HG03520 (cell line): Measurements from ENCODE around the gene MMP24OS.
"Not testable (repeated sequence)": the region's sequence is repeated elsewhere in the genome, so short reads cannot be mapped to it uniquely, and the experiment has no call there.

Experiments
- ATAC-seq: cut with Tn5 transposase; IDR thresholded peaks from one replicate; pipeline ENCODE4 v1.9.1; 2021; ENCODE audit warnings: mild to moderate bottlenecking, moderate library complexity; ENCODE audit not compliant: unreplicated experiment

The MMP24OS gene

DNA sequence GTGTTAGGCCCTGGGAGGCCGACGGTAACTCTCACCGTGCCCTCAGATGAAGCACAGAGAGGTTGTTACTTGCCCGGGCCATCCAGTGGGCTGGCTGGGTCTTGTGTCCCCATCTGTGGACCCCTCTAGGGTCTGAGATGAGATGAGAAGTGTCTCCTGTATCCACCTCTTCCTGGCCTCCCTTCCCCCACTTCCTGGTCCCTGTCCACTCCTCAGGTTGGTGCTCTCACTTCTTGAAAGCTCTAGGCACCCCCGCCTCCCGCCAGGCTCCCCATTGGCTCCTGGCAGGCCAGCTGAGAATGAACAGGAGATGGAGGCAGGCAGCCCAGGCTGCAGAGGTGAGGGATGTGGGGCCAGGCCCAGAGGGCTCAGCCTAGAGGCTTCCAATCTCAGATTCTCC, 1.5 kb downstream of the MMP24OS start:
- no peak for ATAC-seq

DNA sequence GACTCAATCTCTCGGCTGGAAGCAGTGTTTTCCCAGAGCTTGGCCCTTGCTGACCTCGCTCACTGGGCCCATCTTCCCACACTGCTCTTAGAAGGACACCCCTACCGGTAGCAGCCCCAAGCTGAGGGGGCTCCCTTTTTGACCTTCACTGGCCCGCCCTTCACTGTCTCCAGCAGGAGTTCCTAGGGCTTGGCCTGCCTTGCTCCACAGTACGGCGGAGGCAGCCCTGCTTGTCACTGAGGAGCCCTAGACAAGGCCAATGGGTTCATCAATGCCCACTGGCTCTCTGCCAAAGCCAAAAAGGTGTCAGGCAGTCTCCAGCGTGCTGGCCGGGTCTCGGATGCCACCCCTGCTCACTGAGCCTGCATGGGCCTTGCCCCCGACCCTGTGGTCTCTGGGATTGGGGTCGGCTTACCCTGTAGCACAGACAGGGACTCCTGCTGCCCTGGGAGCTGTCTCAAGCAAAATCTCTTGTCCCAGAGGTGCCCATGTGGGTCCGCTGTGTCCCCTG, 2.1 kb downstream of the MMP24OS start:
- no peak for ATAC-seq

DNA sequence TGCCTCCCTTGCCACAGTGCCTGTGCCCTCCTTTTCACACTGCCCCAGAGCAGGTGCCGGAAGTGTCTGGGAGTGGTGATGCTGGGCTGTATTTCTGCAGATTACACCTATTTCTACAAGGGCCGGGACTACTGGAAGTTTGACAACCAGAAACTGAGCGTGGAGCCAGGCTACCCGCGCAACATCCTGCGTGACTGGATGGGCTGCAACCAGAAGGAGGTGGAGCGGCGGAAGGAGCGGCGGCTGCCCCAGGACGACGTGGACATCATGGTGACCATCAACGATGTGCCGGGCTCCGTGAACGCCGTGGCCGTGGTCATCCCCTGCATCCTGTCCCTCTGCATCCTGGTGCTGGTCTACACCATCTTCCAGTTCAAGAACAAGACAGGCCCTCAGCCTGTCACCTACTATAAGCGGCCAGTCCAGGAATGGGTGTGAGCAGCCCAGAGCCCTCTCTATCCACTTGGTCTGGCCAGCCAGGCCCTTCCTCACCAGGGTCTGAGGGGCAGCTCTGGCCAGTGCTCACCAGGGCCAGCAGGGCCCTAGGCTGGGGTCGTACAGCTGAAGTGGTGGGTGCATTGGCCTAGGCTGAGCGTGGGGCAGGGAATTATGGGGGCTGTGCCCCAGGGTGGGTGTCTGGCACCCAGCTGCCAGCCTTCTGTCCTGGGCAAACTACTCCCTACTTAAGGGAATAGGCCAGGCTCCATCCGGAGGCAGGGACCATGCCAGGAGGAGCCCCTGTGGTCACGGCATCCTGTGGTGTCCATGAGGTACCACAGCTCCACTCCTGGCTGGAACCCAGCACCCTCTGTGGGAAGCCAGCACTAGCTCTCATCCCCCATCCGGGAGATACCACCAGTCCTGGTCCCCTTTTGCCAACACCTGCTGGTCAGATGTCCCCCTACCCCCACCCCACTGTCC, 3.5 kb downstream of the MMP24OS start:
- ATAC-seq = no peak

DNA sequence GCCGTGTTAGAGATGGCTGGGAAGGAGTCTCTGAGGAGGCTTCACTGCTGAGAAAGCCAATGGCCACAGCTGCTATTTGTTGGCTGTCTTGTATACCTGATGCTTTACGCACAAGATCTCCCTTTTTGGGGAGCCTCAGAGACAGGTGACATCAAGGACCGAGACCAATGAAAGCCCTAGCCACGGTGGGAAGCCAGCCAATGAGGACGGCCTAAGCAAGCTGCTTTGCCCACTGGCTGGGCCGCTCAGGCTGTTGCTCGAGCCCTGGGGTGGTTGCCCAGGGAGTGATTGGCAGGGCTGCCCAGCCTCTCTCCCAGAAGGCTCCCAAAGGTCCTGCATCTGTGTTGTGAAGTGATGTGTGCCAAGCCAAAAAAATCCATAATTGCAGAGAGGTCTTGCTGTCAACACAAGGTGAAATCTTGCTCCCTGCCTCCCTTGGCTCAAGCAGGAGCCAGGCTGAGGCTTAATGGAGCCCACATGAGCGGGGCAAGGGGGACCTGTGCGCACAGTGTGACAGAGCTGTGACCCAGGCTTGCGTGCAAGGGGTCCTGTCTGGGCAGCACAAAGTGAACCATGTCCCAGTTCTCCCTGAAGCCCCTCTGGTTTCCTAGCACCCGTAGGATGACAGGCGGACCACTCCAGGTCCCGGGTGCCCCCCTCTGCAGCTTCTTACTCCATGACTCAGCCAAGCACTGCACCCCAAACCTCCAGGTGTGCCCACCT, 4.3 kb downstream of the MMP24OS start:
- no peak for ATAC-seq

DNA sequence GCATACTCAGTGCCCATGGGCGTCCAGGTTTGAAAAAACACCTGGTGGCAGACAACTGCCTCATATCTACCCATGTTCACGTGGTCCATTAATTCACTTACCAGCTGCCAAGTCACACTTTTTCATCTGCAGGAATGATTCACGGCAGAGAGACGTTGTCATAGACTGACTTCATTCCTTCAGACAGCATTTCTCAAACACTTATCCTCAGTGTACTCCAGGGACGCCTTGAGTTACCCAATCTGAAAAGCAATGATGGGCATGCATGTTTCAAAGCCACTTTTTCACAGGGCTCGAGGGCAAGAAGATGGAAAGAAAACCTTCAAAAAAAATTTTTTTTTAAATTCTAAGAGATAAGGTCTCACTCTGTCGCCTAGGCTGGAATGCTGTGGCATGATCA, 6.0 kb downstream of the MMP24OS start:
- ATAC-seq = no peak

DNA sequence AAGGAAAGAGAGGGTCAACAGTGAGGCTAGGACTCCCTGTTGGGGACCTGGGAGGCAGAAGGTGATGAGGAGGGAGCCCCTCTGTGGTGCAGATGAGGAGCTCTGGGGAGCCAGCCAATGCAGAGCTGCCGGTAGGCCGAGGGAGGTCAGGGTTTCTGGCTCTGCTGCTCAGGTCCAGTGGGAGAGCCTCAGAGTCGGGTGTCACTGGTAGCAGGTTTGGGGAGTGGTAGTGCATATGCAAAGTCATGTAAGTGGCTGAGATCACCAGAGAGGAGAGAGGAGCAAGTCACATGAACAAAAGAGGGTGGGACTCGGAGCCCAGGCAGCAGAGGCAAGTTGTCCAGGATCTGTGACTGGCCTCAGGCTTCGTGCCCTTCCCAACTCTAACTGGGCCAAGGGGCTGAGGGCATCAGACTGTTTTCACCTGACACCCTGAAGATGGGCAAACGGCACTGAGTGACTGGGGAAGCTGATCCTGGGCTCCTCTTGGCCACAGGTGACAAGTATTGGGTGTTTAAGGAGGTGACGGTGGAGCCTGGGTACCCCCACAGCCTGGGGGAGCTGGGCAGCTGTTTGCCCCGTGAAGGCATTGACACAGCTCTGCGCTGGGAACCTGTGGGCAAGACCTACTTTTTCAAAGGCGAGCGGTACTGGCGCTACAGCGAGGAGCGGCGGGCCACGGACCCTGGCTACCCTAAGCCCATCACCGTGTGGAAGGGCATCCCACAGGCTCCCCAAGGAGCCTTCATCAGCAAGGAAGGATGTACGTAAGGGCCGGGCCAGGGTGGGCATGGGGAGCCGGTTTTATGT, 6.6 kb downstream of the MMP24OS start:
- no peak for ATAC-seq

DNA sequence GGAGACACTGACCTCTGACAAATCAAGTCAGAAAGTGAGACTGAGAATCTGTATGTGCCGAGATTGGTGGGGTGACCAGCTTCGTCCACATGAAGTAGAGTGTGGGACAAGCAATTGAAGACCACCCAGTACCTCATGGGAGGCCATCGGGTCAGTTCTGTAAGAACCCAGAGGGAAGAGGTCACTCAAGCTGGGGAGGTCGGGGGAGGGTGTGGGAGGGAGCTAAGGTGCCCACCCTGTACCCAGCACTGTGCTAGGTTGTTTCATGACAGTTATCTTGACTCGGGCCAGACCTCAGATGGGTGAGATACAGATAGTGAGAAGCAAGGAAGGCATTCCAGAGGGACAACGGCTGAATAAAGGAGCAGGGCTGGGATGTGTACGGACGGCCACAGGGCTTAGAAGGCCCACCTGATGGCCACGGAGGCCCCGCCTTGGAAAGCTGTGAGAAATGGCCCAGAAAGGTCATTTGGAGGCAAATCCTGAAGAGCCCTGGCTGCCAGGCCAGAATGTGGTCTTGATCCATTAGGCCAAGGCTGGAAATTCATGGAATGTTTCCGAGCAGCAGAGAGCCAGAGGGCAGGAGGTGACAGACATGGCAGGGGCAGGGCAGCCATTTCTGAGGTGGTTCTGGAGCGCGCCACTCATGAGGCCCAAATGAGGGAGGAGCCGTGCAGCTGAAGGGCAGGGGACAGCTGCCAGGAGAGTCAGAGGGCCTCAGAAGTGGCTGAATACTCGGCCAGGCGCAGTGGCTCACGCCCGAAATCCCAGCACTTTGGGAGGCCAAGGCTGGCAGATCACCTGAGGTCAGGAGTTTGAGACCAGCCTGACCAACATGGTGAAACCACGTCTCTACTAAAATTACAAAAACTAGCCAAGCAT, 7.7 kb downstream of the MMP24OS start:
- ATAC-seq = no peak

DNA sequence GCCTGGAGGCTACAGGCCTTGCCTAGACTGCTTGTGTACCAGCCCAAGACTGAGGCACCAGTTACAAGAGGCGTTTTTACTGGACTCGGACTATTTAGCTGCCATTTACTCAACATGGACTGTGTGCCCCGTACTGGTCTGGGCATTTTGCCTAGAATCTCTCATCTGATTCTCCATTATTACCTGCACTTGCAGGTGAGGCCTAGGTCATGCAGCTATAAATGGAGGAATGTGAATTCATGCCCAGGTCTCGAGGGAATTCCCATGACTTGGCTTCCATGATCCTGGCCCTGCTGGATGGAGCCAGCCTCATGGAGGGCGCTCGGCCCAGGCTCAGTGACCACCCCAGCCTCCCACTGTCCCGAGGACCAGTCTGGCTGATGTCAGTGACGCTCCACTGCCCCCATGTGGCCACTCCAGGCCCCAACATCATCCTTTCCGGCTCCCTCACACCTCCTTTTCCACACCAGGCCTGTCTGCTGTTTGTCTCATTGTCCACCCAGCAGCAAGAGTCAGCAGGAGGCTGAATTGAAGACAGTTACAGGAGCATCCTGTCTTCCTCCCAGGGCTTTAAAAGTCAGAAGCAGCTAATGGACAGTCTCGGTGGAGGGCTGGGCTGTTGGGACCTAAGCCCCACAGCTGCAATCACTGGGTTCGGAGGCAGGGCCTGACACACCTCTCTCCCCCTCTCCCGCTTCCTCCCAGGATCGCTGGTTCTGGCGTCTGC, 8.7 kb downstream of the MMP24OS start:
- no peak for ATAC-seq

DNA sequence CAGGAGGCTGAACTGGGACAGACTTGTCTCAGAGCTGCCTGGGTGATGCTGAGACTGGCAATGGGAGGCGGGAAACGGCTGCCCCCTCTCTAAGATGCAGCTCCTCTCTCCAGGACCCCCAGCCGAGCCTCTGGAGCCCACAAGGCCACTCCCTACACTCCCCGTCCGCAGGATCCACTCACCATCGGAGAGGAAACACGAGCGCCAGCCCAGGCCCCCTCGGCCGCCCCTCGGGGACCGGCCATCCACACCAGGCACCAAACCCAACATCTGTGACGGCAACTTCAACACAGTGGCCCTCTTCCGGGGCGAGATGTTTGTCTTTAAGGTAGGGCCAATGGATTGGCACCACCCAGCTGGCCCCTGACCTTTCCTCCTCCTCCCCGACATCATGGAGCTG, 10.8 kb downstream of the MMP24OS start:
- ATAC-seq = no peak

DNA sequence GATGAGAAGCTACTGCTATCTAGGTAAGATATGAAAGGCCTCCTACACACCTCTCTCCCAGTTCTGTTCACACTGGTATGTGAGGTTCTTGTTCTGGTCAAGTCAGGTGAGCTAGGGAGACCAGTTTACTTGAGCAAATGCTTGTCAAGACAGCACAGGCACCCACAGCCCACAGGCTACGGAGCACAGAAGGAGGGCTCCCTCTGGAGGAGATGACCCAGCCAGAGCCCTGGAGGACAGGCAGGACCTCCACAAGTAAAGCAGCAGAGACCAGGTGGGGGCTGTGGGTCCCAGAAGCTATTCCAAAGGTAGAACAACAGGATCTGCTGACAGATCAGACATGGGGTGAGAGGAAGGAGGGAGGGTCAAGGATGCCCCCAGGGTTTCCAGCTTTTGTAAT, 13.2 kb downstream of the MMP24OS start:
- ATAC-seq = no peak

DNA sequence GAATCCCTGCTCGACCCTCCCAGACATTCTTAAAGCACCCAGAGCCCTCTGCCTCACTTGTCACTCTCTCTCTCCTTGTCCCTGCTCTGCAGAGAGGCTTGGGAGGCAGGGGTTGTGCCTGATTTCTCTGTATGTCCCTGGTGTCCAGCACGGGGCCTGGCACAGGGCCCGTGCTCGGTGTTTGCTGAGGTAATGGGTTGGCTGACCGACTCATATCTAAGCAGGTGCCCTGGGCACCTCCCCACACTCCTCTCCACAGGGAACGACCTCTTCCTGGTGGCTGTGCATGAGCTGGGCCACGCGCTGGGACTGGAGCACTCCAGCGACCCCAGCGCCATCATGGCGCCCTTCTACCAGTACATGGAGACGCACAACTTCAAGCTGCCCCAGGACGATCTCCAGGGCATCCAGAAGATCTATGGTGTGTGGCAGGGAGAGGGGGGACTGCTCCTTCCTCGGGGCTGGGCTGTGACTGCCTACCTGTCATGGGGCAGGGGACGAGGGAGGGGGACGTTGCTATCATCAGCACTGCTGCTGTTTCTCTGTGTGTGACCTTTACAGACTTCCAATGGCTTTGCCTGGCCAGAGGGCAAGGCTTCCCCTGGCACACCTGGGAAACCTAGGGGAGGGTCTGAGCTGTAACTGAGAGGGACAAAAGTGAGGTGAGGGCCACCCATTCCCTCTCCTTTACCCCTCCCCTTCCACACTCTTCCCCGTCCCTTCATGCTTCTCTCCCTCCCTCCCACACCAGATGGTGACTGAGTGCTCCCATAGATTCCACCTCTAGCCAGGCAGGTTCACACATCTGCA, 14.2 kb downstream of the MMP24OS start:
- ATAC-seq = no peak

DNA sequence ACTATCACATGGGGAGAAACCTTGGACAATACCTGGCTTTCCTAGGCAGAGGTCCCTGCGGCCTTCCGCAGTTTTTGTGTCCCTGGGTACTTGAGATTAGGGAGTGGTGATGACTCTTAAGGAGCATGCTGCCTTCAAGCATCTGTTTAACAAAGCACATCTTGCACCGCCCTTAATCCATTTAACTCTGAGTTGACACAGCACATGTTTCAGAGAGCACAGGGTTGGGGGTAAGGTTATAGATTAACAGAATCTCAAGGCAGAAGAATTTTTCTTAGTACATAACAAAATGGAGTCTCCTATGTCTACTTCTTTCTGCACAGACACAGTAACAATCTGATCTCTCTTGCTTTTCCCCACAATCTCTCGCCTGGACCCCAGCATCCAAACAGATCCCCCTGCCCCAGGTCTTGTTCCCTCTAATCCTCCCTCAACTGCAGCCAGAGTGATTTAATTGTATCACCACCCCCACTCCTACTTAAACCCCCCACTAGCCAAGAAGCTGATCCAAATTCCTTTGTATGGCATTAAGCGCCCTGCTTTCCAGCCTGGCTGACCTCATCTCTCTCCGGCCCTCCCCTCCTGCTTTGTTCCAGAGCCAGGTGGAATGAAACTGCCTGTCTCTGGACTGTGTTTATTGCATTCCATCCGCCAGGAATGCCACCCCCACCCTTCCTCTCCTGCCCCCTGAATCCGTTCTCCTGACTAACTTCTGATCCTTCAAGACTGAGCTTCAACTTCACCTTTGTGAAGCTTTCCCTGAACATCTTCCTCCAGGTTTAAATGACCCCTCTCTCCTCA, 15.0 kb downstream of the MMP24OS start:
- not testable (repeated sequence) for ATAC-seq

DNA sequence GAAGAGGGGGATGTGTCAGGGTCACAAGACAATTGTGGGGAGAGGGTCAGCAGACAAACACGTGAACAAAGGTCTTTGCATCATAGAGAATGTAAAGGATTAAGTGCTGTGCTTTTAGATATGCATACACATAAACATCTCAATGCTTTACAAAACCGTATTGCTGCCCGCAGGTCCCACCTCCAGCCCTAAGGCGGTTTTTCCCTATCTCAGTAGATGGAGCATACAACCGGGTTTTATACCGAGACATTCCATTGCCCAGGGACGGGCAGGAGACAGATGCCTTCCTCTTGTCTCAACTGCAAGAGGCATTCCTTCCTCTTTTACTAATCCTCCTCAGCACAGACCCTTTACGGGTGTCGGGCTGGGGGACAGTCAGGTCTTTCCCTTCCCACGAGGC, 15.6 kb downstream of the MMP24OS start:
- not testable (repeated sequence) for ATAC-seq

DNA sequence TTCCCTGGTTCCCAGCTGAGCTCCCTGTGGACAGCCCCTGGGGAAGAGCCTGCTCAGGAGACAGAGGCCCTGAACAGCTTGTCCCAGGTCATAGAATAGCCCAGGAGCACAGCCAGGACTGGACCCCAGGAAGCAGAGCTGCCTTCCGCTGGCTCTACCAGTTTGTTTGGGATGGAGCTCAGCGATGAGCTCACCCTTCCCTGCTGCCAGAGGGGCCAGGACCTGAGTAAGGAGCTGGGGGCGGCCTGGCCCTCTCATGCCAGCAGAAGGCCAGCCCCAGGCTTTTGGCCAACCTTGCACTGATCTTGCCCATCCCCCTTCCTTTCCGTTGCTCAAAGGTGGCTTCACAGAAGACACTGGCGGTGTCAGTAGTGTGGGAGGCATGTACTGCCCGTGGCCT, 17.5 kb downstream of the MMP24OS start:
- no peak for ATAC-seq

DNA sequence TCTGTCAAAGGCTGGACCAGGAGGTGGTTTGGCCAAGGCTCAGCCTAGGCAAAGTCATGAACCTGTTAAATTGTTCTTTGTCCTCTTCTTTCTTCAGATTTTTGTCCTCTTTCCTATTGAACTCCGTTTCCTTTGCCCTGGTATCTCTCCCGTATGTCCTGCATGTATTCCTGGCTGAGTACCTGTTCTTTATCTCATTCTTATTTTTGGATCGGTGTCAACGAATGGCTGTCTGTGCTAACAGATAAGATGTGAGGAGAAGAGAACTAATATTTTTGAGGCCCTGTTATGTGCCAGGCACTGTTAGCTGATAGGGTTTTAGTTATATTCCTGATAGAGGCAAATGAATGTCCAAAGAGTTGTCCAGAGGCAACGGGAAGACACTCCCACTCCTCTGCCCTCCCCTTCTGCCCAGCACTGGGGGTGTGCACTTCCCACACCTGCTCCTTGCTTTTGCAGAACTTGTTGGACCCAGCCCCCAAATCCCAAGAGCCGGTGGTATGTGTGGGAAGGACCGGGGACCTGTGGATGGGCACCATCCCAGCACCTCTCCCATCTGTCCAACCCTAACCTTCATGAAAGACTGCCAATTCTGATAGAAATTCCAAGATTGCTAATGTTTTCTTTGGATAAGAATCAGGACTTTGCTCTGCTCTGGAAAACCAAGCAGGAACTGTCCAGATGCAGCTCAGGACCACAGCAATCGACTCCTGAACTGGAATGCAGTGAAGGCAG, 20.6 kb downstream of the MMP24OS start:
- ATAC-seq = no peak

DNA sequence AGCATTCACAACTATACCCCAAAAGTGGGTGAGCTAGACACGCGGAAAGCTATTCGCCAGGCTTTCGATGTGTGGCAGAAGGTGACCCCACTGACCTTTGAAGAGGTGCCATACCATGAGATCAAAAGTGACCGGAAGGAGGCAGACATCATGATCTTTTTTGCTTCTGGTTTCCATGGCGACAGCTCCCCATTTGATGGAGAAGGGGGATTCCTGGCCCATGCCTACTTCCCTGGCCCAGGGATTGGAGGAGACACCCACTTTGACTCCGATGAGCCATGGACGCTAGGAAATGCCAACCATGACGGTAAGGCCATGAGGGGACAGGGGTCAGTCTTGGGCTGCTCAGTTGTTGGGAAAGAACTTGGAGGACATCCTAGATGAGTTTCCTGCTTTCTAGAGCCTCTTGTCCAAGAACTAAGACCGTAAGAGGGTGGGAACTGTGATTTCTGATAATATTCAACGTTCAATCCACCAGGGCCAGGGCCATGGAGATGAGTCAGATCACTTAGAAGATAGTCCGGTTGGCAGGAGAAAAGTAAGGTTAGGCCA, 23.4 kb downstream of the MMP24OS start:
- ATAC-seq = no peak

DNA sequence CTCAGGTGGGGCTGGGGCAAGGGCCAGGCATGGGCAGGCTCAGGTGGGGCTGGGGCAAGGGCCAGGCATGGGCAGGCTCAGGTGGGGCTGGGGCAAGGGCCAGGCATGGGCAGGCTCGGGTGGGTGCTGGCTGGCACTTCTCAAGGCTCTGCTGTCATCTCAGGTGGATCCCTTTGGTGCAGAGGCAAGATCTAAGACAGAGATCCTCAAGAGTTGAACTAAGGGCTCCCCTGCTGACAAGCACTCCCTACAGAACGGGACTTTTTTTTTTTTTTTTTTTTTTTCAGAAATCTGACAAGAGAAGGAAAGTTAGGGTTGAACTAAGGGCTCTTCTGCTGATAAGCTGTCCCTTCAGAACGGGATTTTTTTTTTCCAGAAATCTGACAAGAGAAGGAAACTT, 24.9 kb downstream of the MMP24OS start:
- ATAC-seq = no peak
